Breast epithelium (tissue), 3 donors: ENCODE data around the gene ARRDC5.

ENCODE experiments used
- POLR2A ChIP-seq: fragments of 450-650 bp; IDR thresholded peaks from one replicate; pipeline ENCODE4 v1.6.1; 2016; ENCODE audit warnings: antibody characterized with exemption, mild to moderate bottlenecking, moderate library complexity
- TF ChIP-seq, protein P1 (sequence below), 3 donors: fragments of 450-650 bp; IDR thresholded peaks; one replicate each; pipeline ENCODE4 v1.5.1; 2016 to 2017; ENCODE audit warnings: antibody characterized with exemption in 3 of 3, mild to moderate bottlenecking in 3 of 3, moderate library complexity in 3 of 3

DNA sequence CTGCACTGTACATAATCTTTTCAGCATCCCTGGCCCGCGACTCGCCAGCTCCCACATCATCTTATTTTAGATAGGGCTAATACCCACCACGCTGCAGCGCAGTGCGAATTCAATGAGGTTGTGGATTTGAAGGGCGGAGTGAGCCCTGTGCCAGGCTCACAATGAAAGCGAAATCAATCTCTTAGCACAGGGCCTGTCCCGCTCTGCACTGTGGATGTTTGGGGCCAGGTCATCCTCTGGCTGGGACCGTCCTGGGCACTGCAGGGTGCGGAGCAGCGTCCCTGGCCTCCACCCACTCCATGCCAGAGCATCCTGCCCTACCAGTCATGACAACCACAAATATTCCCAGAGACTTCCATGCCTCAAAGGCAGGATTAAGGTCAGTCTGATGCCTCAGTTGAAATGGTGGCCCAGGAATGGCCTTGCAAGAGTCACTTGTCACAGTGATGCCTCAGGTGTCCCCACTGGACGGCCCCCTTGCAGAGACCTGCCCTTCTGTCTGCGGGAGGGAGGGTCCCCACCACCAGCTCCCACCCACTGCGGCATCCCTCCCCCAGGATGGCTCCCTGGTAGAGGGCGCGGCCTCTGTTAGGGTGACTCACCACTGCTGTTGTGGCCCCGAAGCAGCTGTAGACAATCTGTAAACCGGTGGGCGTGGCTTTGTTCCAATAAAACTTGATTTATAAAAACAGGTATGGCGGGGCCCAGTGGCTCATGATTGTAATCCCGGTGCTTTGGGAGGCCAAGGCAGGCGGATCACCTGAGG is 12.2 kb upstream of the ARRDC5 start:
- TF ChIP-seq, protein P1, sequence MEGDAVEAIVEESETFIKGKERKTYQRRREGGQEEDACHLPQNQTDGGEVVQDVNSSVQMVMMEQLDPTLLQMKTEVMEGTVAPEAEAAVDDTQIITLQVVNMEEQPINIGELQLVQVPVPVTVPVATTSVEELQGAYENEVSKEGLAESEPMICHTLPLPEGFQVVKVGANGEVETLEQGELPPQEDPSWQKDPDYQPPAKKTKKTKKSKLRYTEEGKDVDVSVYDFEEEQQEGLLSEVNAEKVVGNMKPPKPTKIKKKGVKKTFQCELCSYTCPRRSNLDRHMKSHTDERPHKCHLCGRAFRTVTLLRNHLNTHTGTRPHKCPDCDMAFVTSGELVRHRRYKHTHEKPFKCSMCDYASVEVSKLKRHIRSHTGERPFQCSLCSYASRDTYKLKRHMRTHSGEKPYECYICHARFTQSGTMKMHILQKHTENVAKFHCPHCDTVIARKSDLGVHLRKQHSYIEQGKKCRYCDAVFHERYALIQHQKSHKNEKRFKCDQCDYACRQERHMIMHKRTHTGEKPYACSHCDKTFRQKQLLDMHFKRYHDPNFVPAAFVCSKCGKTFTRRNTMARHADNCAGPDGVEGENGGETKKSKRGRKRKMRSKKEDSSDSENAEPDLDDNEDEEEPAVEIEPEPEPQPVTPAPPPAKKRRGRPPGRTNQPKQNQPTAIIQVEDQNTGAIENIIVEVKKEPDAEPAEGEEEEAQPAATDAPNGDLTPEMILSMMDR (IDR thresholded peaks at IDR 0.05), result no peak
- no peak for TF ChIP-seq POLR2A
